Tibial artery (tissue), 4 donors: Measurements from ENCODE around the gene DUSP28.

Source experiments
- DNase-seq, 2 donors: peaks; one replicate each; pipeline ENCODE4 v3.0.0-alpha.2; 2019
- H3K27ac ChIP-seq, 2 donors: fragments of 200-600 bp; sonication (generic) in 1 of 2; 1 replicate in 1 of 2; 2 replicates in 1 of 2; pipeline ENCODE4 v1.5.1; 2018 to 2019; ENCODE audit warnings: mild to moderate bottlenecking in 1 of 2
- H3K27me3 ChIP-seq, 2 donors: fragments of 200-600 bp; sonication (generic) in 1 of 2; one replicate each; pipeline versions ENCODE4 v1.5.1 to v1.6.0; 2016 to 2019
- H3K36me3 ChIP-seq, 3 donors: fragments of 200-600 bp; sonication (generic) in 2 of 3; one replicate each; pipeline ENCODE4 v1.5.1; 2016 to 2019; ENCODE audit warnings: mild to moderate bottlenecking in 2 of 3
- H3K4me1 ChIP-seq, 4 donors: fragments of 200-600 bp; sonication (generic) in 2 of 4; 1 replicate in 3 of 4; 2 replicates in 1 of 4; pipeline ENCODE4 v1.5.1; 2016 to 2019
- H3K4me3 ChIP-seq, 2 donors: fragments of 200-600 bp; sonication (generic) in 1 of 2; 1 replicate in 1 of 2; 2 replicates in 1 of 2; pipeline ENCODE4 v1.5.1; 2018 to 2019; ENCODE audit warnings: mild to moderate bottlenecking in 2 of 2
- H3K9me3 ChIP-seq, 3 donors: fragments of 200-600 bp; sonication (generic) in 1 of 3; one replicate each; pipeline ENCODE4 v1.5.1; 2016 to 2019
- CTCF ChIP-seq, 2 experiments: fragments of 200-600 bp in 1 of 2; fragments of 450-650 bp in 1 of 2; IDR thresholded peaks; one replicate each; pipeline ENCODE4 v1.5.1; 2017 to 2019; ENCODE audit warnings: antibody characterized with exemption in 2 of 2, mild to moderate bottlenecking in 1 of 2, moderate library complexity in 1 of 2
- intact Hi-C: fragments of 100-400 bp; cut with DNase I; formaldehyde crosslinking; loops from one replicate; pipeline ENCODE4 v1.15.0; 2023; ENCODE audit warnings: low total_unique reads

DUSP28 gene

GRCh38 chr2:240524963-240525718 lies 35.0 kb upstream of the DUSP28 start:
- no peaks in the 10 kb centered on the region for H3K9me3 ChIP-seq

GRCh38 chr2:240525802-240526201 lies 34.4 kb upstream of the DUSP28 start:
- peaks cover 0 to under 1% (median 0%) of the 10 kb centered on the region in 3 donors for H3K9me3 ChIP-seq
- no peak for TF ChIP-seq CTCF (IDR thresholded peaks at IDR 0.05)
- H3K4me3 ChIP-seq = no peak overlapping the region
- H3K27ac ChIP-seq = no peak overlapping the region
- peaks cover 0 to 3% of the 10 kb centered on the region in 2 donors for H3K27me3 ChIP-seq
- DNase-seq = no peak
- H3K36me3 ChIP-seq = peaks cover 41 to 63% (median 51%) of the 10 kb centered on the region in 3 donors
- intact Hi-C loops = loop anchor here (10.0 kb wide), 1 partner anchor 179 kb away; no protein-coding TSS in a partner anchor
- no peaks in the 10 kb centered on the region for H3K4me1 ChIP-seq

More at GRCh38 chr2:240524963-240525718, 35.0 kb upstream of the DUSP28 start:
- DNase-seq = no peak
- intact Hi-C loops = loop anchor here (10.0 kb wide), 1 partner anchor 180 kb away; no protein-coding TSS in a partner anchor
- no peak for TF ChIP-seq CTCF (IDR thresholded peaks at IDR 0.05)
- H3K27ac ChIP-seq = no peak overlapping the region
- H3K4me3 ChIP-seq = no peak overlapping the region
- peaks cover 37 to 63% (median 47%) of the 10 kb centered on the region in 3 donors for H3K36me3 ChIP-seq
- peaks cover 0 to 5% (median 3%) of the 10 kb centered on the region in 4 donors for H3K4me1 ChIP-seq
- peaks cover 0 to 10% of the 10 kb centered on the region in 2 donors for H3K27me3 ChIP-seq

GRCh38 chr2:240526521-240526920 lies 33.6 kb upstream of the DUSP28 start:
- no peak for TF ChIP-seq CTCF (IDR thresholded peaks at IDR 0.05)
- H3K9me3 ChIP-seq = peaks cover 0 to 8% (median 0%) of the 10 kb centered on the region in 3 donors
- H3K4me3 ChIP-seq = no peak overlapping the region
- DNase-seq = no peak
- peaks cover 41 to 68% (median 55%) of the 10 kb centered on the region in 3 donors for H3K36me3 ChIP-seq
- intact Hi-C loops = loop anchor here (10.0 kb wide), 1 partner anchor 178 kb away; no protein-coding TSS in a partner anchor
- H3K27me3 ChIP-seq = no peaks in the 10 kb centered on the region
- H3K4me1 ChIP-seq = no peaks in the 10 kb centered on the region
- no peak overlapping the region for H3K27ac ChIP-seq

GRCh38 chr2:240527153-240527750 lies 32.9 kb upstream of the DUSP28 start:
- H3K4me3 ChIP-seq = no peak overlapping the region
- no peak for TF ChIP-seq CTCF (IDR thresholded peaks at IDR 0.05)
- no peak overlapping the region for H3K27ac ChIP-seq
- intact Hi-C loops = loop anchor here (10.0 kb wide), 1 partner anchor 178 kb away; no protein-coding TSS in a partner anchor
- H3K9me3 ChIP-seq = peaks cover 0 to 15% (median 3%) of the 10 kb centered on the region in 3 donors
- DNase-seq = no peak
- peaks cover 45 to 70% (median 54%) of the 10 kb centered on the region in 3 donors for H3K36me3 ChIP-seq
- no peaks in the 10 kb centered on the region for H3K27me3 ChIP-seq
- no peaks in the 10 kb centered on the region for H3K4me1 ChIP-seq

GRCh38 chr2:240528406-240529040 lies 31.6 kb upstream of the DUSP28 start:
- Histone ChIP-seq H3K4me3 (no peak overlapping the region), H3K9me3 (peaks cover 0 to 23% (median 4%) of the 10 kb centered on the region in 3 donors), H3K27me3 (no peaks in the 10 kb centered on the region), H3K4me1 (no peaks in the 10 kb centered on the region), H3K27ac (no peak overlapping the region), H3K36me3 (peaks cover 45 to 60% (median 47%) of the 10 kb centered on the region in 3 donors)
- intact Hi-C loops = loop anchor here (10.0 kb wide), 1 partner anchor 176 kb away; no protein-coding TSS in a partner anchor
- no peak for DNase-seq
- TF ChIP-seq CTCF (IDR thresholded peaks at IDR 0.05) = no peak
